Caki2 (cell line): ENCODE measurements around the gene FRRS1L. TPM values are rescaled to one million over a fixed set of nuclear protein-coding genes. Genes with fewer than 3 reads are reported as not detected.

ENCODE experiments used
- DNase-seq: peaks from one replicate; pipeline ENCODE4 v3.0.0-alpha.2; 2015; ENCODE audit warnings: low read depth
- in situ Hi-C: cut with HindIII; loops from 2 replicates; pipeline ENCODE4 v1.10.0; 2016; ENCODE audit warnings: low sequenced_read_pairs, low pct_unique_long_range_greater_than_20kb, mixed read lengths
- total RNA-seq: library from RNA; depleted of rRNA; stranded (reverse); fragments of >200 nt; shearing (Covaris generic); gene quantifications from 2 replicates; pipeline ENCODE4 v1.2.3, GENCODE V29; 2014; ENCODE audit warnings: low replicate concordance; rRNA removed

The FRRS1L gene
- total RNA-seq, 1 experiment from 2014 or later = not detected

DNA sequence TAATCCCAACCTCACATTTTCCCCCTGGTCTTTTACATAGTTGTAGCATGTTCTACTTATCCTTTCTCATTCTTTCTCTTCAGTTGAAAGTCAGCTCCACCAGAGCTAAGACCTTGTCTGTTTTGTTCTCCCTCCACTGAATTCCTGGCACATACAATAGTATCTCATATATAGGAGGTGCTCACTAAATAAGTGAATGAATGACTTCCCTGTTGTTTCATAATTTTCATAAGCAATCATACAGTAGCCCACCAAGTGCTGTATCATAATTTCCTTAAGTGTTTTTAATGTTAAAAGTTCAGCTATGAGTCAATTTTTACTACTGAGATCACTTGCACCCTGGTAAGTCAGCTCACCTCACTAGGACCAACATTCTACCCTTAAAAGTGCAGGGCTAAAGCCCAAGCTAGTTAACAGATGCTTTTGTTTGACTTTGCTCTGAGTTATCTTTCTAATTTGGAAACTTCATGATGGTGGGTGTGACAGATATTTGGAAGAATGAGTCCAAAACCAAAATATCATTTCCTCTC is 74.9 kb downstream of the FRRS1L start:
- no peak for DNase-seq
- in situ Hi-C loops = no loop called here

- no peak for DNase-seq
- in situ Hi-C loops = no loop called here
Observed at GRCh38 chr9:109088221-109088620, 78.8 kb downstream of the FRRS1L start.

DNA sequence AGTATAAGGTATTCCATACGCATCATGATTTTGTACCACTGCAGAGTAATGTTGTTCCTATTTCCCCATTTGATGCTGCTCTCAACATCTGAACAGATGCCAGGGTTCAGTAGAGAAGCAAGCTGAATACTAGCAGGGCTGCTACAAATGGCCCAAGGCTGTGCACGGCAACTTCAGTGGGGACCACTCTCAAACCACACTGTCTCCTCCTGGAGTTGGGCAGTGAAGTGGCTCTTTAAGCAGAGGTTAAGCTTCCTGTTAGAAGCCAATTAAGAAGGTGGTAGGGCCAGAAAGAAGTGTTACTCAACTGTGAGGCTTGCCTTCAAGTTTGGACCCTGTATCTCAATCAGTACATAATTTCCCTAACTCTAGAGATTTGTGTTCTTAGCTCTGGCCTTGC is 79.3 kb downstream of the FRRS1L start:
- DNase-seq = no peak
- in situ Hi-C loops = no loop called here

- DNase-seq = no peak
- in situ Hi-C loops = no loop called here
Observed at GRCh38 chr9:109086221-109086620, 80.8 kb downstream of the FRRS1L start.

DNA sequence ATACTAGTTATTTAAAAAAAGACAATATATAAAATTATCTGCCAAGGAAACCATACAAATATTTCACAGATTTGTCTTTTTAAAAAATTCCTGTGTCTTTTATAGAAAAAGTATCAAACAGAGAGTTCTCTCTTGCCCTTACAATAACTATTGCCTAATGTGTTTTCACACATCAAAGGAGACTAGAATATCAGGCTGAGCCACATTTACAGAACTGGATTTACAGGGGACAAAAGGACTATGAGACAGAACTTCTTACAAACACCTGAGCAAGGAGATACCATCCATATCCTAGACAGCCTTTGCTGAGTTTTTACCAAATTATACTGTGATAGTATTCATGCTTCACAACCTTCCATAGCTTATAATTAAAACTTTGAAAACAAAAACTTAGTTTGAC is 81.5 kb downstream of the FRRS1L start:
- DNase-seq = no peak
- in situ Hi-C loops = no loop called here

DNA sequence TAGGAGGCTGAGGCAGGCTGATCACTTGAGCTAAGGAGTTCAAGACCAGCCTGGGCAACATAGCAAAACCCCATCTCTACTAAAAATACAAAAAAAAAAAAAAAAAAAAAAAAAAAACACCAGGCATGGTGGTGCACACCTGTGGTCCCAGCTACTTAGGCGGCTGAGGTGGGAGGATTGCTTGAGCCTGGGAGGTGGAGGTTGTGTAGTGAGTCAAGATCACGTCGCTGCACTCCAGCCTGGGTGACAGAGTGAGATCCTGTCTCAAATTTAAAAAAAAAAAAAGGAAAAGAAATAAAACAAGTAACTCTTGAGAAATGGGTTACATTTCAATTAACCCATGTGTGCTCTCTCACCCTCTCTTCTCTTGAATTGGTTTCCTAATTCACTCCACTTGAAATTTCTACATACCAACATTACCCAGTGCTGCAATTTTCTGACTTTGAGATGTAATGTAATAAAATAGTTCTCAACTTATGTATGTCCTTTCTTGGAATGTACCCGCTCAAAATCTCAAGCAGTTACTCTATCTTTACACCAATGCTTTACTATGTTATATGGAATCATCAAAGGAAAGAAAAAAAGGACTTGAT is 83.1 kb downstream of the FRRS1L start:
- in situ Hi-C loops = no loop called here
- DNase-seq = no peak

DNA sequence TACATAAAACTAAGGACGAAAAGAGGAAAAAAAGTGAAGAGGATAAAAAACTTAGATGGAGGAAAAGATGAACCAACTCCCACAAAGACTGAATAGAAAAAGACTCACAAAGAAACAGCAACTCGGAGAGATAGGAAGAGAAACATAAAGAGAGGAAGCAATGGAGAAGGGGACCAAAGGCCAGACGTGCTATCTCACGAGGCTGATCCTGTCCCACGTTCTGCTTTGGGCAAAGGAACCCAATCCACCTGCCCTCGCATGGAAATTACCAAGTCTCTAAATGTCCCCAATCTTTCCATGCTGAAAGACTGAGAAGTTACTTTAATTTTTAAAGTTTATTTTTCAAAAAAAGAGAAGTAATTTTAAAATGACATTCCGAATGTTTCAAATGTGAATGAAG is 83.9 kb downstream of the FRRS1L start:
- in situ Hi-C loops = no loop called here
- DNase-seq = no peak

DNA sequence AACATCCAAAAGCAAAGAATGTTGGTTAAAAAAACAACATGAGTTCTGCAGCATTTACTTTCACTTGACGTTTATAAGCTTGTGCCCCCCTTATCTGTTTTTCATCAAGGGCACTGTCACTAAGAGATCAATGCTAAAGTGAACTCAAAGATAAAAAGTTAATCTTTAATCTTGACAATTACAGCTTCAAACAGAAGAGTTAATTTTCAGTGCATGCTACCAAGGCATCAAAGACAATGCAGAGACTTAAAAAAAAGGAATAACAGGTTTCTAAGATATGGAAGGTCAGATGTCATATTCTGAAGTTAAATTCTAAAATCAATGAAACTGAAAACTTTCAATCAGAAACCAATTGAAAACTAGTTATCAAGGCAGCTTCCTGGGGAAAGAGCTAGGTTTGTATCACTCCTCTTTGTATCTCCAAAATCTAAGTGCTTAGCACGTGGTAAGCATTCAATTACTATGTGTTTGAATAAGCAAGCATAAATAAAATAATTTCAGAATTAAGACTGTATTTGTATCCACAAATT is 84.9 kb downstream of the FRRS1L start:
- in situ Hi-C loops = no loop called here

More for the DNA sequence above, 84.9 kb downstream of the FRRS1L start:
- DNase-seq = no peak

Other genes with a start within 250 kb of the FRRS1L start
- 17.7 and 22.1 TPM in 2 replicates for gene ELP1, start 233.1 kb downstream of the FRRS1L start, total RNA-seq
- gene ABITRAM, start 232.8 kb downstream of the FRRS1L start, total RNA-seq = 11.7 and 14.2 TPM in 2 replicates
- gene CTNNAL1, start 153.8 kb downstream of the FRRS1L start, total RNA-seq = 80.3 and 113 TPM in 2 replicates
- gene TMEM245, start 47.3 kb downstream of the FRRS1L start, total RNA-seq = 41.7 and 53.0 TPM in 2 replicates
- gene EPB41L4B, start 153.8 kb upstream of the FRRS1L start, total RNA-seq = 2.7 and 4.4 TPM in 2 replicates